Hepatocyte (in vitro differentiated cells): Measurements from ENCODE around the gene PSMC5.

Source experiments
- CTCF ChIP-seq: fragments of 200-600 bp; sonication (generic); IDR thresholded peaks from 2 replicates; pipeline ENCODE4 v1.5.1; 2016; ENCODE audit warnings: antibody characterized with exemption, mild to moderate bottlenecking; ENCODE audit not compliant: poor library complexity
- EZH2phosphoT487 ChIP-seq: fragments of 200-600 bp; sonication (generic); IDR thresholded peaks from one replicate; pipeline ENCODE4 v1.6.1; 2018; ENCODE audit warnings: antibody characterized with exemption, mild to moderate bottlenecking, low read depth, moderate library complexity; ENCODE audit not compliant: unreplicated experiment, severe bottlenecking

GRCh38 chr17:63842540-63843386, 15.5 kb downstream of the PSMC5 start, which contains the start of gene SMARCD2:
- TF ChIP-seq CTCF (no peak), EZH2phosphoT487 (no peak)
